SK-N-SH (cell line): ENCODE measurements around the gene CTDP1. TPM values are rescaled to one million over a fixed set of nuclear protein-coding genes. Genes with fewer than 3 reads are reported as not detected.

ENCODE experiments used
- CTCF ChIA-PET: fragments of 300-600, 350-600 bp; formaldehyde crosslinking; extraction: SDS; loops from one replicate; lab custom pipeline; 2021; lab: Yijun Ruan, JAX
- POLR2A ChIA-PET: fragments of 350-600 bp; sonication (Branson Sonifier 250); formaldehyde crosslinking; extraction: SDS; loops from one replicate; lab custom pipeline; 2020; ENCODE audit warnings: antibody characterized with exemption, inconsistent platforms; lab: Yijun Ruan, JAX
- DNase-seq: peaks from one replicate; pipeline ENCODE4 v3.0.0; 2012
- H2AFZ ChIP-seq: fragments of 200-600 bp; sonication (generic); 2 replicates; pipeline ENCODE4 v1.8.1; 2016; ENCODE audit warnings: antibody characterized with exemption, mild to moderate bottlenecking, low read depth
- H3F3A ChIP-seq: fragments of 200-600 bp; sonication (generic); replicated peaks from 2 replicates; pipeline ENCODE3; 2016; ENCODE audit warnings: antibody characterized with exemption, mild to moderate bottlenecking; ENCODE audit not compliant: insufficient read depth
- H3K27ac ChIP-seq, 2 experiments: fragments of 200-500 bp in 1 of 2; fragments of 200-600 bp in 1 of 2; sonication (Bioruptor generic) in 1 of 2; sonication (generic), shearing (Covaris generic) in 1 of 2; 2 replicates each; pipeline versions ENCODE4 v1.5.1 to v1.6.1; 2014 to 2016; ENCODE audit warnings: low read depth in 2 of 2, inconsistent platforms in 1 of 2, low read length in 1 of 2, mild to moderate bottlenecking in 1 of 2, mixed read lengths in 1 of 2
- H3K27me3 ChIP-seq: fragments of 200-600 bp; sonication (generic), shearing (Covaris generic); 2 replicates; pipeline ENCODE4 v1.6.1; 2016; ENCODE audit warnings: mixed run types; ENCODE audit not compliant: insufficient read depth
- H3K36me3 ChIP-seq, 2 experiments: fragments of 200-500 bp in 1 of 2; fragments of 200-600 bp in 1 of 2; sonication (Bioruptor generic) in 1 of 2; sonication (generic) in 1 of 2; replicated peaks in 1 of 2; 2 replicates each; pipeline versions ENCODE3 to v1.5.1; 2014 to 2016; ENCODE audit warnings: low read length in 1 of 2, mild to moderate bottlenecking in 1 of 2; ENCODE audit not compliant: insufficient read depth in 2 of 2, control insufficient read depth in 1 of 2
- H3K4me1 ChIP-seq, 2 experiments: fragments of 200-500 bp in 1 of 2; fragments of 200-600 bp in 1 of 2; sonication (Bioruptor generic) in 1 of 2; sonication (generic), shearing (Covaris generic) in 1 of 2; 2 replicates each; pipeline versions ENCODE4 v1.5.1 to v1.6.1; 2014 to 2016; ENCODE audit warnings: low read depth in 1 of 2, low read length in 1 of 2, mixed run types in 1 of 2; ENCODE audit not compliant: insufficient read depth in 2 of 2, control insufficient read depth in 1 of 2
- H3K4me2 ChIP-seq: fragments of 200-600 bp; sonication (generic), shearing (Covaris generic); 2 replicates; pipeline ENCODE4 v1.6.1; 2017; ENCODE audit warnings: mixed run types
- H3K4me3 ChIP-seq, 2 experiments: fragments of 200-500 bp in 1 of 2; fragments of 200-600 bp in 1 of 2; sonication (Bioruptor generic) in 1 of 2; sonication (generic), shearing (Covaris generic) in 1 of 2; 2 replicates each; pipeline versions ENCODE4 v1.5.1 to v1.8.1; 2014 to 2016; ENCODE audit warnings: low read depth in 2 of 2, inconsistent platforms in 1 of 2, low read length in 1 of 2, mild to moderate bottlenecking in 1 of 2, mixed read lengths in 1 of 2, moderate library complexity in 1 of 2
- H3K79me2 ChIP-seq: fragments of 200-600 bp; sonication (generic); 2 replicates; pipeline ENCODE4 v1.8.1; 2017; ENCODE audit warnings: mild to moderate bottlenecking; ENCODE audit not compliant: insufficient read depth
- H3K9ac ChIP-seq: fragments of 200-600 bp; sonication (generic); 2 replicates; pipeline ENCODE4 v1.6.1; 2017; ENCODE audit warnings: mixed run types
- H3K9me2 ChIP-seq: fragments of 200-600 bp; sonication (generic); 2 replicates; pipeline ENCODE4 v1.6.1; 2017; ENCODE audit warnings: mixed run types
- H3K9me3 ChIP-seq: fragments of 200-600 bp; sonication (generic); 2 replicates; pipeline ENCODE4 v1.6.1; 2017; ENCODE audit warnings: mixed run types, mild to moderate bottlenecking, moderate library complexity
- H4K20me1 ChIP-seq: fragments of 200-600 bp; sonication (generic); 2 replicates; pipeline ENCODE4 v1.6.1; 2017; ENCODE audit warnings: mild to moderate bottlenecking, mixed run types; ENCODE audit not compliant: insufficient read depth
- EP300 ChIP-seq, 2 experiments: IDR thresholded peaks; 2 replicates each; pipeline versions ENCODE4 v1.4.0 to v1.6.1; 2012; ENCODE audit warnings: borderline replicate concordance in 1 of 2, low read depth in 1 of 2, low read length in 1 of 2
- FOSL2 ChIP-seq: IDR thresholded peaks from 2 replicates; pipeline ENCODE4 v1.4.0; 2012; ENCODE audit warnings: low read depth, mild to moderate bottlenecking, moderate library complexity, borderline replicate concordance
- FOXJ3 ChIP-seq: sonication (generic); formaldehyde crosslinking; IDR thresholded peaks from 2 replicates; pipeline ENCODE4 v1.5.1; 2020; ENCODE audit warnings: mild to moderate bottlenecking, missing genetic modification reagents
- FOXM1 ChIP-seq: IDR thresholded peaks from 2 replicates; pipeline ENCODE4 v1.4.0; 2012; ENCODE audit warnings: low read depth, mild to moderate bottlenecking
- MAX ChIP-seq: IDR thresholded peaks from 2 replicates; pipeline ENCODE4 v1.4.0; 2012; ENCODE audit warnings: low read depth
- MXI1 ChIP-seq: IDR thresholded peaks from 2 replicates; pipeline ENCODE4 v1.6.1; 2012; ENCODE audit warnings: mild to moderate bottlenecking, low read depth, low read length, improper control_type of control experiment
- NRF1 ChIP-seq: IDR thresholded peaks from 2 replicates; pipeline ENCODE4 v1.6.1; 2012; ENCODE audit warnings: low read depth, mild to moderate bottlenecking, low read length
- REST ChIP-seq: IDR thresholded peaks from 2 replicates; pipeline ENCODE4 v1.6.1; 2012; ENCODE audit warnings: mild to moderate bottlenecking, low read depth, low read length, moderate library complexity
- TAF1 ChIP-seq: IDR thresholded peaks from 2 replicates; pipeline ENCODE4 v1.6.1; 2012; ENCODE audit warnings: low read depth, mild to moderate bottlenecking, low read length, moderate library complexity, borderline replicate concordance
- WGBS: methylation state at CpG from one replicate; pipeline ENCODE4 v1.1.6; 2017; ENCODE audit warnings: low lambda C conversion rate; 5-methylcytosine and 5-hydroxymethylcytosine counted together
- polyA plus RNA-seq, 3 experiments: library from polyadenylated mRNA; depleted of rRNA; stranded (reverse); fragments of >200 nt; gene quantifications; 2 replicates each; pipeline ENCODE4 v1.2.3, GENCODE V29; 2012
- TF ChIP-seq, protein P1 (sequence below): fragments of 150-350 bp; IDR thresholded peaks from 2 replicates; pipeline ENCODE4 v1.6.1; 2017; ENCODE audit warnings: antibody characterized with exemption, low read length, low read depth, borderline replicate concordance
- TF ChIP-seq, protein P2 (sequence below): fragments of 200-600 bp; sonication (generic); IDR thresholded peaks from 2 replicates; pipeline ENCODE4 v1.6.1; 2017; ENCODE audit warnings: antibody characterized with exemption, mild to moderate bottlenecking, moderate library complexity

CTDP1 gene
- polyA plus RNA-seq, 1 of the 3 experiments (the other 2 are of a cell fraction): 15.6 TPM

DNA sequence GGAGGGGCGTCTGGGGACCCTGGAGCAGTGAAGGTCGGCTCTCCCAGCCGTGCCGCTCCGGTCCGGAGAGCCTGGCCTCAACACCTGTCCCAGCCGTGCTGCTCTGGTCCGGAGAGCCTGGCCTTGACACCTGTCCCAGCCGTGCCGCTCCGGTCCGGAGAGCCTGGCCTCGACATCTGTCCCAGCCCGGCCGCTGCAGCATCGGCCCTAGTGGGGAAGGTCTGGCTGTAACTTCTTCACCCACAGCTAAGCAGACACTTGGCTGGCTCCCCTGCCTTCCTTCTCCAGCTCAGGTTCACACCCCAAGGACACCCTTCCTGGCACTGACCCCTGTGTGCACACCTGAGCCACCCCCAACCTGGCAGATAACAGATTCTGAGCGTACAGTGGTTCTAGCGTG lies 122.7 kb downstream of the CTDP1 start:
- Histone ChIP-seq H3K27ac (no peak overlapping the region), H3K4me1 (no peaks in the 10 kb centered on the region), H2AFZ (no peak overlapping the region), H3K36me3 (no peaks in the 10 kb centered on the region), H3K9me2 (no peaks in the 10 kb centered on the region), H3K4me3 (no peak overlapping the region), H3K9ac (no peak overlapping the region), H3K27me3 (peaks cover 88% of the 10 kb centered on the region), H3F3A (no peaks in the 10 kb centered on the region), H4K20me1 (no peaks in the 10 kb centered on the region), H3K4me2 (no peak overlapping the region), H3K79me2 (no peaks in the 10 kb centered on the region), H3K9me3 (no peaks in the 10 kb centered on the region)
- DNase-seq: no peak
- POLR2A ChIA-PET: no interaction called here
- no peak for TF ChIP-seq FOSL2
- TF ChIP-seq, protein P1, sequence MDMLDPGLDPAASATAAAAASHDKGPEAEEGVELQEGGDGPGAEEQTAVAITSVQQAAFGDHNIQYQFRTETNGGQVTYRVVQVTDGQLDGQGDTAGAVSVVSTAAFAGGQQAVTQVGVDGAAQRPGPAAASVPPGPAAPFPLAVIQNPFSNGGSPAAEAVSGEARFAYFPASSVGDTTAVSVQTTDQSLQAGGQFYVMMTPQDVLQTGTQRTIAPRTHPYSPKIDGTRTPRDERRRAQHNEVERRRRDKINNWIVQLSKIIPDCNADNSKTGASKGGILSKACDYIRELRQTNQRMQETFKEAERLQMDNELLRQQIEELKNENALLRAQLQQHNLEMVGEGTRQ: no peak
- TF ChIP-seq NRF1: no peak
- TF ChIP-seq FOXJ3 (CRISPR knock-in tag): no peak
- TF ChIP-seq MXI1: no peak
- TF ChIP-seq TAF1: no peak
- no peak for TF ChIP-seq REST
- TF ChIP-seq FOXM1: no peak
- TF ChIP-seq MAX: no peak
- 70% methylated on average over 14 of the region's 18 CpGs for WGBS
- CTCF ChIA-PET: interaction anchor here (1.3 kb wide), 1 partner anchor 8 kb away, joined by 3 read pairs; no protein-coding TSS in a partner anchor

GRCh38 chr18:79803611-79804051 lies 124.0 kb downstream of the CTDP1 start:
- Histone ChIP-seq H3K27ac (no peak overlapping the region), H3K27me3 (peaks cover 78% of the 10 kb centered on the region), H3K9me2 (no peaks in the 10 kb centered on the region), H3K36me3 (no peaks in the 10 kb centered on the region), H3K4me2 (no peak overlapping the region), H3K79me2 (no peaks in the 10 kb centered on the region), H3K4me3 (no peak overlapping the region), H3K9ac (no peak overlapping the region), H3K9me3 (no peaks in the 10 kb centered on the region), H3K4me1 (no peaks in the 10 kb centered on the region), H2AFZ (no peak overlapping the region), H4K20me1 (no peaks in the 10 kb centered on the region), H3F3A (no peaks in the 10 kb centered on the region)
- ChIA-PET POLR2A (no interaction called here), CTCF (no interaction called here)
- whole genome bisulfite sequencing: 11% methylated on average over 12 of the region's 14 CpGs
- DNase-seq: no peak
- no peak for TF ChIP-seq FOXM1
- TF ChIP-seq, protein P1: no peak
- no peak for TF ChIP-seq REST
- TF ChIP-seq, protein P2, sequence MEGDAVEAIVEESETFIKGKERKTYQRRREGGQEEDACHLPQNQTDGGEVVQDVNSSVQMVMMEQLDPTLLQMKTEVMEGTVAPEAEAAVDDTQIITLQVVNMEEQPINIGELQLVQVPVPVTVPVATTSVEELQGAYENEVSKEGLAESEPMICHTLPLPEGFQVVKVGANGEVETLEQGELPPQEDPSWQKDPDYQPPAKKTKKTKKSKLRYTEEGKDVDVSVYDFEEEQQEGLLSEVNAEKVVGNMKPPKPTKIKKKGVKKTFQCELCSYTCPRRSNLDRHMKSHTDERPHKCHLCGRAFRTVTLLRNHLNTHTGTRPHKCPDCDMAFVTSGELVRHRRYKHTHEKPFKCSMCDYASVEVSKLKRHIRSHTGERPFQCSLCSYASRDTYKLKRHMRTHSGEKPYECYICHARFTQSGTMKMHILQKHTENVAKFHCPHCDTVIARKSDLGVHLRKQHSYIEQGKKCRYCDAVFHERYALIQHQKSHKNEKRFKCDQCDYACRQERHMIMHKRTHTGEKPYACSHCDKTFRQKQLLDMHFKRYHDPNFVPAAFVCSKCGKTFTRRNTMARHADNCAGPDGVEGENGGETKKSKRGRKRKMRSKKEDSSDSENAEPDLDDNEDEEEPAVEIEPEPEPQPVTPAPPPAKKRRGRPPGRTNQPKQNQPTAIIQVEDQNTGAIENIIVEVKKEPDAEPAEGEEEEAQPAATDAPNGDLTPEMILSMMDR: no peak
- TF ChIP-seq FOXJ3 (CRISPR knock-in tag): no peak
- no peak for TF ChIP-seq EP300 (IDR thresholded peaks at IDR 0.05; ENCODE audit: borderline replicate concordance in 1 of 2, low read depth in 1 of 2, low read length in 1 of 2)
